Measurements from ENCODE around the gene PSMG1.

Gene PSMG1

GRCh38 chr21:39175154-39175553 lies 8.1 kb downstream of the PSMG1 start:
- Histone ChIP-seq H3K27me3 (replicated peaks) (no peaks in the 10 kb centered on the region), H3K36me3 (replicated peaks) (peaks cover 26% of the 10 kb centered on the region), H3K27ac (no peak overlapping the region), H3K4me3 (ENCODE audit: low read depth, low read length) (no peak overlapping the region)
- TF ChIP-seq CTCF (IDR thresholded peaks at IDR 0.05; ENCODE audit: low read depth, low read length, missing control alignments) = peak; percentile 5
- DNase-seq = no peak
- in situ Hi-C loops (cut with HindIII; ENCODE audit: low pct_ligation_motif_present, low sequenced_read_pairs) = no loop called here

DNA sequence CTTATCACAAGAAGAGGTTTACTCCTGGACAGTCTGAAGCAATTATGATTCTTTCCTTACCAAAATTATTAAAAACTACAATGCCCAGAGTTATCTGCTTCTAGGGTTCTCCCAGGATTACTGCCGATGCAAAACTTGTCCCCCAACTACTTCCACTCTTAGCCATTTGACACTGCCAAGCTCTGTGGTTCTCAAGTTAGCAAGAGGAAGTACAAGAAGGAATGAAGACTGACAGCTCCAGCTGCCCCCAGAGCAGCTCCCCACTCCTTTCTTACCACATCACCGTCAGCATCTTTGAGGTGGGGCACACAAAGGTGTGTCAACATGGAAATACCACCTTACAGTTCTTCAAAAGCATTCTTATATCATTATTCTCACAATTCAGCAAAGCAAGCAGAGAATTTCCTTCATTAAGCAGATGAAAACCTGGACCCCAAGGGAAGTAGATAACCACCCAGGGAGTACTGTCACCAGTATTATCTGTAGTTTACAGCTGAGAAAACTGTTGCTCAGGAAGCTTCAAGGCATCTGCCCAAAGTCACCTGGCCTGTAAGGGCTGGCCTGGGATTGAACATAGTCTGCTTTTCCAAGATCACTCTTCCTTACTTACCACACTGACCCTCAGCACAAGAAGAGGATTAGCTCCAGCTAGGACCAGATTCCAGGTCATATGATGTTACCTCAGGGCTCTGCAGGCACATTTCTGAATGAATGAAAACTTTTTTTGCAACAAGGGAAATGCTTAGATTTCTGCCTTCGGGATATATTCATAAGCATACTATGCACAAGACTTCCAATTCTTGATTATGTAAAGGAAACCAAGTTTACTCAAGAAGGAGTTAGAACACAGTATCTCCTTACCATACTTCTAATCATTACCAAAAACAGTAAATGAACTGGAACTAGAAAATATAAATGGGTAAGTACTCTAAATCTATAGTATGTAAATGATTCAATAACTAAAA lies 9.3 kb downstream of the PSMG1 start:
- peaks cover 24% of the 10 kb centered on the region for H3K36me3 ChIP-seq (replicated peaks)
- in situ Hi-C loops (cut with HindIII; ENCODE audit: low pct_ligation_motif_present, low sequenced_read_pairs) = no loop called here
- DNase-seq = no peak
- TF ChIP-seq CTCF (IDR thresholded peaks at IDR 0.05; ENCODE audit: low read depth, low read length, missing control alignments) = no peak
- H3K27ac ChIP-seq = no peak overlapping the region
- no peaks in the 10 kb centered on the region for H3K27me3 ChIP-seq (replicated peaks)
- no peak overlapping the region for H3K4me3 ChIP-seq (ENCODE audit: low read depth, low read length)

DNA sequence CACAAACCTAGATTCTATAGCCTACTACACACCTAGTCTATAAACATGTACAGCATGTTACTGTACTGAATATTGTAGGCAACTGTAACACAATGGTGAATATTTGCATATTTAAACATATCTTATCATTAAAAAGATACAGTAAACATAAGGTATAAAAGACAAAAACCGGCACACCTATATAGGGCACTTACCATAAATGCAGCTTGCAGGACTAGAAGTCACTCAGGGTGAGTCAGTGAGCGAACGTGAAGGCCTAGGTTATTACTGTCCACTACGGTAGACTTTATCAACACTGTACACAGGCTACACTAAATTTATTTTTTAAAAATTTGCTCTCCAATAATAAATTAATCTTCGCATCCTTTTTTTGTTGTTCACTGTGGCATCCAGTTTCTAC lies 13.3 kb downstream of the PSMG1 start:
- Histone ChIP-seq H3K4me3 (ENCODE audit: low read depth, low read length) (no peak overlapping the region), H3K36me3 (replicated peaks) (peaks cover 19% of the 10 kb centered on the region)
- in situ Hi-C loops (cut with HindIII; ENCODE audit: low pct_ligation_motif_present, low sequenced_read_pairs) = no loop called here

GRCh38 chr21:39168800-39169199 lies 14.5 kb downstream of the PSMG1 start:
- no peak for DNase-seq
- Histone ChIP-seq H3K4me3 (ENCODE audit: low read depth, low read length) (no peak overlapping the region), H3K27me3 (replicated peaks) (no peaks in the 10 kb centered on the region), H3K27ac (no peak overlapping the region), H3K36me3 (replicated peaks) (peaks cover 14% of the 10 kb centered on the region)
- TF ChIP-seq CTCF (IDR thresholded peaks at IDR 0.05; ENCODE audit: low read depth, low read length, missing control alignments) = no peak
- in situ Hi-C loops (cut with HindIII; ENCODE audit: low pct_ligation_motif_present, low sequenced_read_pairs) = no loop called here

More for the DNA sequence above, 13.3 kb downstream of the PSMG1 start:
- no peak for TF ChIP-seq CTCF (IDR thresholded peaks at IDR 0.05; ENCODE audit: low read depth, low read length, missing control alignments)
- DNase-seq = no peak
- Histone ChIP-seq H3K27me3 (replicated peaks) (no peaks in the 10 kb centered on the region), H3K27ac (no peak overlapping the region)

DNA sequence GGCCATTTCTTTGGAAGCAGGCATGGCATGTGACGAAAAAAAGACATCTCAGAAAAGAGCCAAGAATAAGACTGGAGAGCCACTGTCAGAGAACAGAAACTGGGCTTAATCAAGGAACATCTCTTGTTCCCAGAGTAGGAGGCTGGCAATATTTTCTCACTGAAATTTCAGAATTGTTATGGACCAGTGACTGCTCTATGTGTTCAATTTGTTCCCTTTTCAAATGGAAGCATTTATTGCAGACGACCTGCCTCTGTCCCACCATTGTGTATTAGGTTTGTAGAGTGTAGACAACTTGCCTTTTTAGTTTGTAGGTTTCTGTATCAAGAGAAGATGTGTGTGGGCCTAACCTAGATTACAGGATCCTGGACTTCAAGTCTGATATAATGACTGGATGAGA lies 18.7 kb downstream of the PSMG1 start:
- no peak for TF ChIP-seq CTCF (IDR thresholded peaks at IDR 0.05; ENCODE audit: low read depth, low read length, missing control alignments)
- no peaks in the 10 kb centered on the region for H3K36me3 ChIP-seq (replicated peaks)
- no peak overlapping the region for H3K4me3 ChIP-seq (ENCODE audit: low read depth, low read length)
- H3K27ac ChIP-seq = no peak overlapping the region
- in situ Hi-C loops (cut with HindIII; ENCODE audit: low pct_ligation_motif_present, low sequenced_read_pairs) = no loop called here
- H3K27me3 ChIP-seq (replicated peaks) = no peaks in the 10 kb centered on the region
- no peak for DNase-seq
